GM21360 (cell line): ENCODE measurements around the gene AXDND1.
"Not testable (repeated sequence)": the region's sequence is repeated elsewhere in the genome, so short reads cannot be mapped to it uniquely, and the experiment has no call there.

ENCODE experiments used
- ATAC-seq: cut with Tn5 transposase; IDR thresholded peaks from one replicate; pipeline ENCODE4 v1.9.1; 2021; ENCODE audit warnings: mild to moderate bottlenecking, moderate library complexity; ENCODE audit not compliant: unreplicated experiment

AXDND1 gene

DNA sequence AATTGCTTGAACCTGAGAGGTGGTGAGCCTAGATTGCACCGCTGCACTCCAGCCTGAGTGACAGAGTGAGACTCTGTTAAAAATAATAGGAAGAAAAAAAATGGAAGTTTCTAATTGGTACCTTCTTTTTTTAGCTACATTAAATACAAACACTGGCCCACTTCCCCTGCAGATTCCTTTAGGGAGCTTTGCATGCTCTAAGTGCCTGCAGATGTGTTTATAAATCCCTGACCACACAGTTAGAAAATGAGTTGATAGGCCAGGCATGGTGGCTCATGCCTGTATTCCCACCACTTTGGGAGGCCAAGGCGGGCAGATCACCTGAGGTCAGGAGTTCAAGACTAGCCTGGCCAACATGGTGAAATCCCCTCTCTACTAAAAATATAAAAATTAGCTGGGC is 4.1 kb upstream of the AXDND1 start:
- not testable (repeated sequence) for ATAC-seq

DNA sequence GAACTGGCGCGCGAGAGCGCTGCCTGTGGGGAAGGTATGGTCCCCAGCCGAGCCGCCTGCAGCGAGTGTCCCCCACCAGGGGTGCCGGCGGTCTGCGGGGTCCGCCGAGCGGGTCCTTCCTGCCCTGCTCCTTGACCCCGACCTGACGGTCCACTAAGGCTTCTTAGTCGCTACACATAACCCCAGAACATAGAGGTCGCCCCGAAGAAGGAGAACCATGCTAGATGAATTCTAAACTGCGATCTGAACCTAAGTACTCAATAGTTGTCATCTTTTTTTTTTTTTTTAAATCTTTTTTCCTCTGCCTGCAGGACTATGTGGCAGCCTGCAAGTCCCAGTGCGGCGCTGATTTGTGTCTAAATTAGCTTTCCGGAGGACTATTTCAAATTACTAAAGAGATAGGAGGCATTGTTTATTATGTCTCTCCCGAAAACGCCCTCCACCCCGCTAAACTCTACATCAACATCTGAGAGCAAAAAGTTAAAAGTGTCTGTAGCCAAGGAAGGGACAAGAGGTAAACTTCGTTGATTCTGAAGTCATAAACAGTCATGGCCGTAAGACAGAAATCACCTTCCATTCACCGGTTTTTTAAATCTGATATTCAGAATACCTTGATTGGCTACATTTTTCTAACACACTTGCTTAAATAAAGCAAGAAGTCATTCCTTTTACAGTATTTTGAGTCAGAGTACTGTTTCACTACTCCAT is 476 bp downstream of the AXDND1 start:
- no peak for ATAC-seq

DNA sequence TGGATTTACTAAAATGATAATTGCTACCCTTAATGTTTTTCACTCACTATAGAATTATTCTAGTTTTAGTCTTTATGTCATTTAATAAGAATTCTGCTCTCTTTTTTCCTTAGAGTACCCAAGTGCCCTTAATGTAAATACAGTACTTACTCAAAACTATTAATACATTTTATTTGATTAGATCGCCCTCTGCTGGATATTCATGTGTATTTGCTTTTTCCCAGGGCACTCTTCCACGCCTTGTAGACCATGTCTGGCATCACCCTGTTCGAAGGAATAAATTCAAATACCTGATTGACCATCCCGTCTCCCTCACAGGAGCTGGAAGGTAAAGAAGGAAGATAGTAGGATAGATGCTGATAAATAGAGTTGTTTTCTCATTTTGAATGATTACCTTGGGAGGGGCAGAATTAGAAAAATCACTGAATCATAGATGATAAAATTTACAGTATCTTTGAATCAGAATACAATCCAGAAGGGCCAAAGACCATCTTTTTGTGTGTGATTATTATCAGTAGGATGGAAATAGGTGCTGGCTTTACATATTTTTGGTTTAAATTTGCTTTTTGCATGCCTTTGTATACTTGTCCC is 4.1 kb downstream of the AXDND1 start:
- ATAC-seq = no peak

DNA sequence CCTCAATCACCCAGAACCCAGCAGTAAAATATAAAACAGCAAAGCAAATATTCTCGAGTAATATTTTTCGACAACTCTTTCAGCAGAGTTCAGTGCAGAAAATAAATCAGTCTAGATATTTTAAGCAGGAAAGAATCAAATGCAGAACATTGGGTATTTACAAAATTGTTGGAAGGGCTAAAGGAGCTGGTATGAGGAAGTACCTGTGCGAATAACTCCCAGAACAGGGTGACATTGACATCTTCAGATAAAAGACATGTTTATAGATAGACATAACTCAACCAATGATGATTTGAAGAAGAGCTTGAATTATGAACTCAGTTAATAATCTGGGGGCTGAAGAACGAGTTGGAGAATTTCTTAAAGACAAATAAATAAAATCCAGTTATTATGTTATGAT is 6.4 kb downstream of the AXDND1 start:
- no peak for ATAC-seq

DNA sequence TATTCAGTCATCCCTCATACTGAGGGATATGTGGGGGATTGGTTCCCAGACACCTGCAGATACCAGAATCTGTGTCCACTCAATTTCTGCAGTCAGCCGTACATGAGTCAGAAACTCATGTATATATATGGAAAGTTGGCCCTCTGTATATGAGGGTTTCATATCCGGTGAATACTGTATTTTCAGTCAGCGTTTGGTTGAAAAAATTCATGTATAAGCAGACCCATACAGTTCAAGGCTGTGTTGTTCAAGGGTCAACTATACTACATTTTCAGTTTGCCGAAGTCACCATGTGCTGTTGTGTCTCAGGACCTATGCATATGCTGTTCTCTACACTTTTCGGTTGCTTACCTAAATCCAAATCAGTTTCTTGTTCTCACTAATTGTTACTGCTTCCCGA is 10.5 kb downstream of the AXDND1 start:
- no peak for ATAC-seq

DNA sequence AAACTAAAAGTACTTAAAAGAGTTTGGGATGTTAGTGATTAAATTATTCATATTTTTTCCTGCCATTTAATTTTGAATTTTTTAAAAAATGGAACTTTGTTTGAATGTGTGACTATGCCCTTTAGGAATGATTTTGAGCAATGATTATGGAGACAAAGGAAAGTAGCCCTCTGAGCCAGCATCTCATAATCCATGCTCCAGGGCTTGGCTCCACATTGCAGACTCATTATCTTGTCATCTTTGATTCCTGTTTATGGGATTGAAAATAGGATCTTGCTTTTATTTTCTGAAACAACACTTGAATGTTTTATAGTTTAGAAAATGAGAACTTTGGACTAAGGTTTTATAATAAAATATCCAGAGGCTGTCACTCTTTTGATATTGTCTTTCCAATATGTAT is 14.5 kb downstream of the AXDND1 start:
- ATAC-seq = no peak

DNA sequence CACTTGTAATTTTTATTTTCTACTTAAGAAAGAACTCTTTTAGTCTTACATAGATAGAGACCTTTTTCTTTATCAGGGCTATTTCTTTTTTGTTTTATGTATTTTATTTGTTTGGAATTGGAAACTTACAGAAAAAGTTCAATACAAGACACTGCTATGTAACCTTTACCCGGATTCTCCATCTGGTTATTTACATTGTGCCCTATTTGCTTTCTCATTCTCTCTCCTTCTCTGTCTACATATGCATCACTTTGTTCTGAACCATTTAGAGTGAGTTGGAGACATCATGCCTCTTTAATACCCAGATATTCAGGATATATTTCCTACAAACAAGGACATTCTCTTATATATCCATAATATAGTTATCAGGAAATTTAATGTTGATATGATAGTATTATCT is 18.3 kb downstream of the AXDND1 start:
- no peak for ATAC-seq

DNA sequence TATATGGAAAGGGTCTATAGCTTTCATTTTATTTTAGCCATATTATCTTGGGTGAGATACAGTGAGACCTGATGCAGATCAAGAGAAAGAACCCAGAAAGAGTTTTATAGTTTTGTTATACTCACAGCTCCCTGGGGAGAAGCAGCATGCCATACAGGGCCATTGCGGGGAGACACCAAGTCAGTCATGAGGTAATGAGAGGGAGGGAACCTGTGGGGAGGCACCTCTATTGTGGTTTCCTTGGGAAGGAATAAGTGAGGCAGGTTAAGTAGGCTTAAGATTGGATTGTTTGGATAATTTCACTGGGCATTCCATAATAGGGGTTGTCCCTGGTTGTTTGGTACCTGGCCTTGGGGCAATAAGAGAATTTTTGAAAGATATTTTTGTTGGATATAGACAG is 19.7 kb downstream of the AXDND1 start:
- no peak for ATAC-seq

DNA sequence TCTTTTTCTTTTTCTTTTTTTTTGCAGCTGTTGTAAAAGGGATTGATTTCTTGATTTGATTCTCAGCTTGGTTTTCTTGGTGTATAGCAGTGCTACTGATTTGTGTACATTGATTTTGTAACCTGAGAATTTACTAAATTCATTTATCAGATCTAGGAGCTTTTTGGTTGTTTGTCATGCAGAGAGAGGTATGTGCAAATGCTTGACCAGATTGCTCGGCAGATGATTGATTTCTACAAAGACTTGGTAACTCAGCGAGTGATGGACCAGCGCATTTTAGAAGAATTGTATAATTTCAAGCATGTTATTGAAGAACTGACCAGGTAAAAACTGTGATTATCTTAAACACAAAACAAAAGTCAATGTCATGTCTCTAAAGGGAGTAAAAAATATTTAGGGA is 27.9 kb downstream of the AXDND1 start:
- no peak for ATAC-seq

DNA sequence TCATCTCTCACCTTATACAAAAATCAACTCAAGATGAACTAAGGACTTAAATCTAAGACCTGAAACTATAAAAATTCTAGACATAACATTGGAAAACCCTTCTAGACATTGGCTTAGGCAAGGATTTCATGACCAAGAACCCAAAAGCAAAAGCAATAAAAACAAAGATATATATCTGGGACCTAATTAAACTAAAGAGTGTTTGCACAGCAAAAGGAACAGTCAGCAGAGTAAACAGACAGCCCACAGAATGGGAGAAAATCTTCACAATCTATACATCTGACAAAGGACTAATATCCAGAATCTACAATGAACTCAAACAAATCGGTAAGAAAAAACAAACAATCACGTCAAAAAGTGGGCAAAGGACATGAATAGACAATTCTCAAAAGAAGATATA is 33.6 kb downstream of the AXDND1 start:
- not testable (repeated sequence) for ATAC-seq

DNA sequence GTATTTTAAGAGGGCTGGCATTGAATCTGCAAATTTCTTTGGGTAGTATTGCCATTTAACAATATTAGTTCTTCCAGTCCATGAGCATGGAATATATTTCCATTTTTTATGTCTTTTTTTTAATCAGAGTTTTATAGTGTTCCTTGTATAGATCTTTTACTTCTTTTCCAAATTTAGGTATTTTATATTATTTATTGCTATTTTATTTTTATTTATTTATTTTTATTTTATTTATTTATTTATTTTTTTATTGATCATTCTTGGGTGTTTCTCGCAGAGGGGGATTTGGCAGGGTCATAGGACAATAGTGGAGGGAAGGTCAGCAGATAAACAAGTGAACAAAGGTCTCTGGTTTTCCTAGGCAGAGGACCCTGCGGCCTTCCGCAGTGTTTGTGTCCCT is 52.0 kb downstream of the AXDND1 start:
- ATAC-seq = not testable (repeated sequence)

DNA sequence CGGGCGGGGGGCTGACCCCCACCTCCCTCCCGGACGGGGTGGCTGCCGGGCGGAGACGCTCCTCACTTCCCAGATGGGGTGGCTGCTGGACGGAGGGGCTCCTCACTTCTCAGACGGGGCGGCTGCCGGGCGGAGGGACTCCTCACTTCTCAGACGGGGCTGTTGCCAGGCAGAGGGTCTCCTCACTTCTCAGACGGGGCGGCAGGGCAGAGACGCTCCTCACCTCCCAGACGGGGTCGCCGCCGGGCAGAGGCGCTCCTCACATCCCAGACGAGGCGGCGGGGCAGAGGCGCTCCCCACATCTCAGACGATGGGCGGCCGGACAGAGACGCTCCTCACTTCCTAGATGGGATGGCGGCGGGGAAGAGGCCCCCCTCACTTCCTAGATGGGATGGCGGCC is 52.9 kb downstream of the AXDND1 start:
- not testable (repeated sequence) for ATAC-seq

DNA sequence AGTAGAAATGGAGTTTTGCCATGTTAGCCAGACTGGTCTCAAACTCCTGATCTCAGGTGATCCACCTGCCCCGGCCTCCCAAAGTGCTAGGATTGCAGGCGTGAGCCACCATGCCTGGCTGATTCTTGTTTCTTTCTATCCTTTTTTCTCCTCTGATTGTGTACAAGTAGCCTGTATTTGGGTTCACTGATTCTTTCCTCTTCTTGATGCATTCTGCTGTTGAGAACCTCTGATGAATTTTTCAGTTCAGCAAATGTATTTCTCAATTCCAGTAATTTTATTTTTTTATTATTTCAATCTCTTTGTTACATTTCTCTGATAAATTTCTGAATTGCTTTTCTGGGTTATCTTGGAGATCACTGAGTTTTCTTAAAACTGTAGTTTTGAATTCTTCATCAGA is 58.8 kb downstream of the AXDND1 start:
- ATAC-seq = no peak

DNA sequence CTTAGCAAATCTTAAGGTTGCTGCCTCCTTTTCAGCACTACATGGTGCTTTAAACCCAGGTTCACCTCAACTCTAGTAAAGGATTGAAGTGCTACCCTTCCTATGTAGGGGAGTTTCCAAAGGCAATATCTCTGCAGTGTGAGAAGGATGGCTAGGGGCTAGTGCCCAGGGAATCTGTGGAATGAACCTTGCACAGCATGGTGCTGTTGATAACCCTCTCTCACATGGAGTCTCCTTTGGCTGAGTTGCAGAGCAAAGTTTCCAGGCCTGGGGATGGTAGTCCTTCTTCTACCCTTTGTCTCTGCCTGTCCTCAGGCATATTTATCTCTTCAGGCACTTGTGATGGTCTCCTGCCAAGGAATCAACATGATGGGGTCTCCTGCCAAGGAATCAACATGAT is 59.4 kb downstream of the AXDND1 start:
- no peak for ATAC-seq

DNA sequence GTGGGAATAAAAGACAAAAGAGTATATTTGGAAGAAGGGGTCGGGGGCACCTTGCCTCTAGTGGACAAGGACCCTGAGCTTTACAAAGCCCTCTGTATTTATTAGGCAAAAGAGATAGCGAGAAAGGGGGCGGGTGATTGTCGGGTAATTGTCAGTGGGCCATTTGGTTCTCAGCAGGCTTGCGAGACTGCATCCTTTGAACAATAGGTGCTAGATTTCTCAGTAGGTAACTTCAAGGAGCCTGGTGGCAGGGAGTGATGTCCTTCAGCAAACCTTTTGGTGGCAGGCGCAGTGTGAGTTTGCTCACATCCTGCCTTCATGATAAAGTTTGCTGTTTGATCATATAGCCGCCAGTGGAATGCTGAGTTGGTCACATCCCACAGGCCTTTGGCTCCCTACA is 71.4 kb downstream of the AXDND1 start:
- no peak for ATAC-seq

DNA sequence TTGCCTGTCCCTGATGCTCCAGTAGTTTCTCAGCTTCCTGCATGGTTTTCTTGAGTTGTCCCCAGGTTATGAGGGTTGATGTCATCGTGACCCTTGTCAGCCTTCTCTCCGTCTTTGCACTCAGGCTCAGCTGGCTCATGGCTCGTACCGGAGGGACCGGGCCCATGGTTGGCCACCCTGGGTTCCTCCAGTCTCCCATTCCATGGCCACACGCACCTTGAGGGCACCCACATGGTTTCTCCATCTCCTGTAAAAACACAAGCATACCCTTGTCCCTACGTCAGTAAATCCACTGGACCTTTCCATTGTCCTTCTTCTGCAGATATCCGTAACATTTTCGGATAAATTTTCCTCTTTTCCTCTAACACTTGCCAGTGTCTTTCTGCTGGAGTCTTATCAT is 73.9 kb downstream of the AXDND1 start:
- ATAC-seq = not testable (repeated sequence)

DNA sequence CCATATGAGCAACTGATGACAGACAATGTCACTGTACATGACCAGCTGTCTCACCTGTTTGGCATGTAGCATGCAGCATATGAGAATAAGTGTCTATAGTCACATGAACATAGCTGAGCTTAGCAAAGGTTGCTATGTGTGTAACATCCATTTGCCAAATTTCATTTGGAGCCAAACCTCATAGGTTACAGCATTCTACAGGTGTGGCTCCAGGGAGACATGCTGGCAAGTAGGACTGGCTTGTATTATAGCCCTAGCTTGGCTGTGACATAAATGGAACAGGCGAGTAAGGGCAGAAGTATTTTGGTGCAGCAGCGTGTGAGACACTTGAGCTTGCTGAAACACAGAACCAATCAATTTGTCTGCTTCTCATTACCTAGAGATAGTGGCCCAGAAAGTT is 74.5 kb downstream of the AXDND1 start:
- ATAC-seq = not testable (repeated sequence)

DNA sequence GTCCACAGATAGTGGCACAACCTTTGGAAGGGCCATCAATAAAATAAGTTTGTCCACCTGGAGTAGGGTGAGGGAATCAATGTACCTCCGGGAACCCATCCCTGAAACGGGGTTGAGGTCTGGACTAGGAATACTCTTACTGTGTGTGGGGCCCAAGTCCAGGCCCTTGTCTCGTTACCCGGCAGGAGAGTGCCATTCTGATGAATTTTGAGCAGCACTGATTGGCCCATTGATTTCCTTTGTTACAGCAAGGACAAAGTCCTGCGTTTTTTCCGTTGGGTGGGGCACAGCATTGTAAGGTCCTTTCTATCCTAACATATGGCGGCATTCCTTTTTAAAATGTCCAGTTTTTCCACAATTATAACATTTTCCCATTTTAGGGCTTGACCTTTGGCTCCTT is 75.2 kb downstream of the AXDND1 start:
- no peak for ATAC-seq

DNA sequence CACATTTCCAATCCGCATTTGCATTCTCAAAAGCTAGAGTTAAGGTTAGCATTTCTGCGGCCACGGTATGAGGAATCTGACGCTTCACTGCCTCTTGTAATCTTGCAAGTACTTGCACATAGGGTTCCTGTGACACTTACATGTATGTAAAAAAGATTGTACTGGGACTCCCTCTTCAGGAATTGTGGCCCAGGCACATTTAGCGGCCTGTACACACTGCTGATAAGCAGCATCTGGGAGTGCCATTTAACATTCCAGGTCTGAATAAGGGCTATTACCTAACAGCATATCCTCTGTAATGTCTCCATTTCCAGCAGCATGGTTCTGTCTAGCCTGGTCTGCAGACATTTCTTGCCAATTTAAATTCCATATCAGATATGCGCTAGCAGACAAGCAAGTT is 75.7 kb downstream of the AXDND1 start:
- no peak for ATAC-seq

DNA sequence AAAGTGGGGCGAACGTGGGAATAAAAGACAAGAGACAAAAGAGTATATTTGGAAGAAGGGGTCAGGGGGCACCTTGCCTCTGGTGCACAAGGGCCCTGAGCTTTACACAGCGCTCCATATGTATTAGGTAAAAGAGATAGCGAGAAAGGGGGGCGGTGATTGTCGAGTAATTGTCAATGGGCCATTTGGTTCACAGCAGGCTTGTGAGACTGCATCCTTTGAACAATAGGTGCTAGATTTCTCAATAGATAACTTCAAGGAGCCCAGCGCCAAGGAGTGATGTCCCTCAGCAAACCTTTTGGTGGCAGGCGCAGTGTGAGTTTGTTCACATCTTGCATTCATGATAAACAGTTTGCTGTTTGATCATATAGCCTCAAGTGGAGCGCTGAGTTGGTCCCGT is 77.1 kb downstream of the AXDND1 start:
- ATAC-seq = not testable (repeated sequence)

DNA sequence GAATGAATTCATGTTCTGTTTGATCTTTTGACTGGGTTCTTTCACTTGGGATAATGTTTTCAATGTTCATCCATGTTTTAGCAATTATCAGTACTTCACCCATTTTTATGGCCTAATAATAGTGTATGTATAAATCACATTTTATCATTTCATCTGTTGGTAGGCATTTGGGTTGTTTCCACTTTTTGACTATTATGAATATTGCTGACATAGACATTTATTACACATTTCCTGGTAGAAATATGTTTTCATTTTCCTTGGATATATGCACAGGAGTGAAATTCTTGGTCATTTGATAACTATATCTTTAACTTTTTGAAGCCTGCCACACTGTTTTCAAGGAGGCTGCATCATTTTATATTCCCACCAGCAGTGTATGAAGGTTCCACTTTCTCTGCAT is 79.8 kb downstream of the AXDND1 start:
- ATAC-seq = no peak

DNA sequence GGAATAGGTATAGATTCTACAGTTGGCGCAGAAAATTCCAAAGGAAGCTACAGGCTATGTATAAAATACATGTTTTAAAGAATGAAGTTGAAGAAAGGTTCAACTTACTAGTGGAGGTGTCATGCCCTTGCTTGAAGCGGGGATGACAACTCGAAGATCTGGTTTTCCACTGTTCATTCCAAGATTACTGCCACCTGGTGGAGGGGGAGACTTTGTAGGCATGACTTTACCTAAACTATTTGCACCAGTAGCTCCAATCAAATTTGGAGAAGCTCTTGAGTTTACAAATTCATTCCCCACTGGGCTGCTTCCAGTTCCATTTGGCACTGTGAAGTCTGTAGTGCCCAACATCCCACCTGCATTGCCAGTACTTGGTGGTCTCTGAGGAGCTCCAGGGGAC is 81.7 kb downstream of the AXDND1 start:
- no peak for ATAC-seq
